Measurements from ENCODE around the gene VDR.

DNA sequence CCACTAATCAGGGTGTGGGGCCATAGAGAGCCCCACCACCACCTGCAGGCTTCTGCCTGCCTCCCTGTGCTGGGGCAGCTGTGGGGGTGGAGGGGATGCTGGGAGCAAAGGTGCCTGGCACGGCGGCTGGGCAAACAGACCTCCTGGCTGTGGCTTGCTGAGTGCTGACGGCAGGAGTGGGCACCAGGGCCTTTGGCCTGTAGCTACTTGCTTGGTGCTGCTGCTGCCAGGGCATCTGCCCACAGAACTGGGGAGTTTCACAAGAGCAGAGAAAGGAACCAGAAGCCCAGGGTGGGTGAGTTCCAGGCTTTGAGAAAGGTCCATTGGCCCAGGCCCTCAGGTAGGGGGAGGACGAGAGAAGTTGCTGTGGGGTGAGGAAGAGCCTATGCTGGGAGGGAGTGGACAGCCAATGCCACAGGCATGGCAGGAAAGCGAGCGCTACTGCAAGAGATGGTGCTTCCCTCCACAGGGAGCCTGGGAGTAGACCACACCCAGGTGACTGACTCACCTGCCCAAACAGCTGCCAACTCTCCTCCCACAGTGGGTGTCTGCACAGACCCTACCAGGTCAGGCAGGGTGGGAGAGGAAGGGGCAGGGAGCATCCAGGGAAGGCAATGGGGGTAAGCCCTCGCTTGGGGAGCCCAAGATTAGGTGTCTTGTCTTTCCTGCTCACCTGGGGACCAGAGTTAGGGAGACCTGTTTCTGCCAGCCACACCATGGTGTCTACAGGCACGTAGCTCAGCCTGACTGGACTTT lies 46.1 kb downstream of the VDR start:
- TF ChIP-seq POLR2AphosphoS5 (IDR thresholded peaks at IDR 0.05; ENCODE audit: low read depth, low read length) (no peak), POLR2A (IDR thresholded peaks at IDR 0.05; ENCODE audit: low read depth, low read length) (no peak), POU2F2 (IDR thresholded peaks at IDR 0.05; ENCODE audit: low read depth, low read length) (no peak), SPI1 (IDR thresholded peaks at IDR 0.05; ENCODE audit: low read depth, low read length) (no peak), TAF1 (IDR thresholded peaks at IDR 0.05; ENCODE audit: low read depth, low read length) (no peak), PAX5 (IDR thresholded peaks at IDR 0.05; ENCODE audit: insufficient read depth, low read length, severe bottlenecking) (no peak)
